GM18867 (cell line): ENCODE data around the gene CAMSAP1.

Source experiments
- ATAC-seq: cut with Tn5 transposase; IDR thresholded peaks from one replicate; pipeline ENCODE4 v1.9.1; 2021; ENCODE audit warnings: mild to moderate bottlenecking, moderate library complexity; ENCODE audit not compliant: unreplicated experiment

CAMSAP1 gene

GRCh38 chr9:135780086-135780485 lies 127.3 kb downstream of the CAMSAP1 start:
- ATAC-seq: no peak

GRCh38 chr9:135779571-135779970 lies 127.8 kb downstream of the CAMSAP1 start:
- ATAC-seq: no peak

GRCh38 chr9:135778421-135778820 lies 128.9 kb downstream of the CAMSAP1 start:
- ATAC-seq: no peak

GRCh38 chr9:135777623-135778177 lies 129.6 kb downstream of the CAMSAP1 start:
- ATAC-seq: no peak

- ATAC-seq: no peak
These were observed 130.3 kb downstream of the CAMSAP1 start for GRCh38 chr9:135776893-135777622.

- no peak for ATAC-seq
These were observed 131.4 kb downstream of the CAMSAP1 start for GRCh38 chr9:135775911-135776310.

- ATAC-seq: no peak
These were observed 132.4 kb downstream of the CAMSAP1 start for GRCh38 chr9:135774794-135775525.

GRCh38 chr9:135774239-135774747 lies 133.1 kb downstream of the CAMSAP1 start:
- no peak for ATAC-seq

GRCh38 chr9:135773530-135774238 lies 133.7 kb downstream of the CAMSAP1 start:
- no peak for ATAC-seq

GRCh38 chr9:135772702-135773493 lies 134.4 kb downstream of the CAMSAP1 start:
- ATAC-seq: no peak

- ATAC-seq: no peak
These were observed 135.2 kb downstream of the CAMSAP1 start for GRCh38 chr9:135772056-135772646.

- no peak for ATAC-seq
These were observed 135.8 kb downstream of the CAMSAP1 start for GRCh38 chr9:135771401-135772051.

- ATAC-seq: no peak
These were observed 136.6 kb downstream of the CAMSAP1 start for GRCh38 chr9:135770771-135771170.

GRCh38 chr9:135770203-135770535 lies 137.2 kb downstream of the CAMSAP1 start:
- no peak for ATAC-seq

- ATAC-seq: no peak
These were observed 137.7 kb downstream of the CAMSAP1 start for GRCh38 chr9:135769489-135770202.

- no peak for ATAC-seq
These were observed 138.7 kb downstream of the CAMSAP1 start for GRCh38 chr9:135768516-135769218.

GRCh38 chr9:135766707-135767106 lies 140.6 kb downstream of the CAMSAP1 start:
- ATAC-seq: no peak

GRCh38 chr9:135766251-135766650 lies 141.1 kb downstream of the CAMSAP1 start:
- no peak for ATAC-seq
